ENCODE data around the gene PSMG1.
"Not testable (repeated sequence)": the region's sequence is repeated elsewhere in the genome, so short reads cannot be mapped to it uniquely, and the experiment has no call there.

The PSMG1 gene

GRCh38 chr21:39159342-39160063 lies 23.7 kb downstream of the PSMG1 start:
- H3K4me1 ChIP-seq (ENCODE audit: control insufficient read depth in 5 of 5, insufficient read depth in 5 of 5, low read length in 5 of 5): peaks cover 0 to 3% (median 0%) of the 10 kb centered on the region in 5 donors
- H3K27me3 ChIP-seq (ENCODE audit: control insufficient read depth in 5 of 5, insufficient read depth in 4 of 5, low read length in 5 of 5): no peaks in the 10 kb centered on the region
- H3K4me3 ChIP-seq (ENCODE audit: low read depth in 1 of 5, low read length in 5 of 5): no peak overlapping the region
- H3K9ac ChIP-seq (ENCODE audit: low read length in 5 of 5): no peak overlapping the region
- H3K36me3 ChIP-seq (ENCODE audit: control insufficient read depth in 5 of 5, insufficient read depth in 5 of 5, low read length in 5 of 5): no peaks in the 10 kb centered on the region
- no peak overlapping the region for H3K27ac ChIP-seq (ENCODE audit: low read depth, low read length)
- H3K9me3 ChIP-seq (ENCODE audit: control insufficient read depth in 5 of 5, low read length in 5 of 5): peaks cover 2 to 12% (median 7%) of the 10 kb centered on the region in 5 donors

DNA sequence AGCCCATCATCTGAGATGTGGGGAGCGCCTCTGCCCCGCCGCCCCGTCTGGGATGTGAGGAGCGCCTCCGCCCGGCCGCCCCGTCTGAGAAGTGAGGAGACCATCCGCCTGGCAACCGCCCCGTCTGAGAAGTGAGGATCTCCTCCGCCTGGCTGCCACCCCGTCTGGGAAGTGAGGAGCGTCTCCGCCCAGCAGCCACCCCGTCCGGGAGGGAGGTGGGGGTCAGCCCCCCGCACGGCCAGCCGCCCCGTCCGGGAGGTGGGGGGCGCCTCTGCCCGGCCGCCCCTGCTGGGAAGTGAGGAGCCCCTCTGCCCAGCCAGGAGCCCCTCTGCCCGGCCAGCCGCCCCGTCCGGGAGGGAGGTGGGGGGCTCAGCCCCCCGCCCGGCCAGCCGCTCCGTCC lies 26.0 kb downstream of the PSMG1 start:
- H3K36me3 ChIP-seq (ENCODE audit: control insufficient read depth in 5 of 5, insufficient read depth in 5 of 5, low read length in 5 of 5); H3K27me3 ChIP-seq (ENCODE audit: control insufficient read depth in 5 of 5, insufficient read depth in 4 of 5, low read length in 5 of 5); H3K9me3 ChIP-seq (ENCODE audit: control insufficient read depth in 5 of 5, low read length in 5 of 5); H3K9ac ChIP-seq (ENCODE audit: low read length in 5 of 5); H3K4me3 ChIP-seq (ENCODE audit: low read depth in 1 of 5, low read length in 5 of 5); H3K27ac ChIP-seq (ENCODE audit: low read depth, low read length); H3K4me1 ChIP-seq (ENCODE audit: control insufficient read depth in 5 of 5, insufficient read depth in 5 of 5, low read length in 5 of 5): not testable (repeated sequence)

DNA sequence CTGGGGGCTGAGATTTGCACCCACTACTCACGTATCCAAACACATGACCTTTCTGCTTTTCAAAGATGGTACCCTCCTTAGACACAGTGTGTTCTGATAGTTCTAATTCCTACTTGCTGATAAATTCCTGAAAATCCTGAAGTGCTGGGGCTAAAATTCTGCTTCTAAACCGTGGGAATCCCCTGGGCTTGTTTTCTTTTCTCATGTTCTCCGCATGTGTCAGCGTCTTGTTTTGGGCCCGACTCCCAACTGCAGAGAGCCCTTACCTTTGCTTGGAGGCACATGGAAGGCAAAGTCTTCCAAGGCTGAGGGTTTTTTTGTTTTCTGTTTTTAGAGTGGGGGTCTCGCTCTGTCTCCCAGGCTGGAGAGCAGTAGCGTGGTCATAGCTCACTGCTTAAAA lies 27.2 kb downstream of the PSMG1 start:
- Histone ChIP-seq H3K9ac (ENCODE audit: low read length in 5 of 5) (no peak overlapping the region), H3K4me1 (ENCODE audit: control insufficient read depth in 5 of 5, insufficient read depth in 5 of 5, low read length in 5 of 5) (peaks cover 0 to 3% (median 0%) of the 10 kb centered on the region in 5 donors), H3K9me3 (ENCODE audit: control insufficient read depth in 5 of 5, low read length in 5 of 5) (no peaks in the 10 kb centered on the region), H3K36me3 (ENCODE audit: control insufficient read depth in 5 of 5, insufficient read depth in 5 of 5, low read length in 5 of 5) (no peaks in the 10 kb centered on the region), H3K27ac (ENCODE audit: low read depth, low read length) (no peak overlapping the region), H3K4me3 (ENCODE audit: low read depth in 1 of 5, low read length in 5 of 5) (no peak overlapping the region), H3K27me3 (ENCODE audit: control insufficient read depth in 5 of 5, insufficient read depth in 4 of 5, low read length in 5 of 5) (no peaks in the 10 kb centered on the region)

DNA sequence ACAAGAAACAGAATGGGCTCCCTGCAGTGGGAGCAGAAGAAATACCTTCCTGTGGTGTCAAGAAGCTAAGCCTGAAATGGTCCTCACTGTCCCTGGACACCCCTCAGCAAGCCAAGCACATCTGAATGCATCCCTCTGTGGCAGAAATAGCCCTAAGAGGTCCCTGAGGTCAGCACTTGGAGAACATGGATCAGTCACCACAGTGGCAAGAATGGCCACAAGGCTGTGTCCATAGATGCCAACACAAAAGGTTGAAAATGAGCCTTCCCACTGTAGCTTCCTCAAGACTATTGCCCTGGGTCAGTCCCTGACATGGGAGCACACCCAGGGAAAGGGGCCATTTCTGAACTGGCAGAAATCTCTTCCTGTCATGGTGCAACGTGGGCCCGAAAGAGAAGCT lies 27.7 kb downstream of the PSMG1 start:
- Histone ChIP-seq H3K27me3 (ENCODE audit: control insufficient read depth in 5 of 5, insufficient read depth in 4 of 5, low read length in 5 of 5) (no peaks in the 10 kb centered on the region), H3K9me3 (ENCODE audit: control insufficient read depth in 5 of 5, low read length in 5 of 5) (no peaks in the 10 kb centered on the region), H3K27ac (ENCODE audit: low read depth, low read length) (no peak overlapping the region)

DNA sequence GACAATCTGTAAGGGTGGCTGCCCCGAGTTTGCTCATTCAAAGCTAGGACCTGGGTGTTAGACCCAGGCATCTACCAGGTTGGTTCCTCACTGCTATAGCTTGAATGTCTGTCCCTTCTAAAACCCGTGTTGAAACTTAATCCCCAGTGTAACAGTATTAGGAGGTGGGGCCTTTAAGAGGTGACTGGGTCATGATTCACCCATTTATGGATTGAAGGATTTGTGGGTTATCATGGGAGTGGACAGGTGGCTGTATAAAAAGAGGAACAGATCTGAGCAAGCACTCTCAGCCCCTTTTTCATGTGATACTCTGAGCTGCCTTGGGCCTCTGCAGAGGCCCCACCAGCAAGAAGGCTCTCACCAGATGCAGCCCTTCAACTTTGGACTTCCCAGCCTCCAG lies 29.4 kb downstream of the PSMG1 start:
- Histone ChIP-seq H3K4me3 (ENCODE audit: low read depth in 1 of 5, low read length in 5 of 5) (no peak overlapping the region), H3K4me1 (ENCODE audit: control insufficient read depth in 5 of 5, insufficient read depth in 5 of 5, low read length in 5 of 5) (peaks cover 0 to 3% (median 0%) of the 10 kb centered on the region in 5 donors), H3K9ac (ENCODE audit: low read length in 5 of 5) (no peak overlapping the region), H3K36me3 (ENCODE audit: control insufficient read depth in 5 of 5, insufficient read depth in 5 of 5, low read length in 5 of 5) (no peaks in the 10 kb centered on the region), H3K27ac (ENCODE audit: low read depth, low read length) (no peak overlapping the region), H3K27me3 (ENCODE audit: control insufficient read depth in 5 of 5, insufficient read depth in 4 of 5, low read length in 5 of 5) (no peaks in the 10 kb centered on the region), H3K9me3 (ENCODE audit: control insufficient read depth in 5 of 5, low read length in 5 of 5) (no peaks in the 10 kb centered on the region)

More for the DNA sequence above, 27.7 kb downstream of the PSMG1 start:
- H3K4me1 ChIP-seq (ENCODE audit: control insufficient read depth in 5 of 5, insufficient read depth in 5 of 5, low read length in 5 of 5): peaks cover 0 to 3% (median 0%) of the 10 kb centered on the region in 5 donors
- no peak overlapping the region for H3K9ac ChIP-seq (ENCODE audit: low read length in 5 of 5)
- H3K36me3 ChIP-seq (ENCODE audit: control insufficient read depth in 5 of 5, insufficient read depth in 5 of 5, low read length in 5 of 5): no peaks in the 10 kb centered on the region
- no peak overlapping the region for H3K4me3 ChIP-seq (ENCODE audit: low read depth in 1 of 5, low read length in 5 of 5)

GRCh38 chr21:39153373-39153772 lies 29.9 kb downstream of the PSMG1 start:
- no peaks in the 10 kb centered on the region for H3K27me3 ChIP-seq (ENCODE audit: control insufficient read depth in 5 of 5, insufficient read depth in 4 of 5, low read length in 5 of 5)
- no peak overlapping the region for H3K9ac ChIP-seq (ENCODE audit: low read length in 5 of 5)
- no peak overlapping the region for H3K4me3 ChIP-seq (ENCODE audit: low read depth in 1 of 5, low read length in 5 of 5)
- no peak overlapping the region for H3K27ac ChIP-seq (ENCODE audit: low read depth, low read length)
- no peaks in the 10 kb centered on the region for H3K9me3 ChIP-seq (ENCODE audit: control insufficient read depth in 5 of 5, low read length in 5 of 5)
- H3K36me3 ChIP-seq (ENCODE audit: control insufficient read depth in 5 of 5, insufficient read depth in 5 of 5, low read length in 5 of 5): no peaks in the 10 kb centered on the region
- peaks cover 0 to 3% (median 0%) of the 10 kb centered on the region in 5 donors for H3K4me1 ChIP-seq (ENCODE audit: control insufficient read depth in 5 of 5, insufficient read depth in 5 of 5, low read length in 5 of 5)

GRCh38 chr21:39152271-39152670 lies 31.0 kb downstream of the PSMG1 start:
- no peaks in the 10 kb centered on the region for H3K36me3 ChIP-seq (ENCODE audit: control insufficient read depth in 5 of 5, insufficient read depth in 5 of 5, low read length in 5 of 5)
- H3K4me1 ChIP-seq (ENCODE audit: control insufficient read depth in 5 of 5, insufficient read depth in 5 of 5, low read length in 5 of 5): peaks cover 0 to 3% (median 0%) of the 10 kb centered on the region in 5 donors
- H3K27ac ChIP-seq (ENCODE audit: low read depth, low read length): no peak overlapping the region
- H3K27me3 ChIP-seq (ENCODE audit: control insufficient read depth in 5 of 5, insufficient read depth in 4 of 5, low read length in 5 of 5): no peaks in the 10 kb centered on the region
- H3K9me3 ChIP-seq (ENCODE audit: control insufficient read depth in 5 of 5, low read length in 5 of 5): no peaks in the 10 kb centered on the region
- H3K4me3 ChIP-seq (ENCODE audit: low read depth in 1 of 5, low read length in 5 of 5): no peak overlapping the region
- H3K9ac ChIP-seq (ENCODE audit: low read length in 5 of 5): no peak overlapping the region

DNA sequence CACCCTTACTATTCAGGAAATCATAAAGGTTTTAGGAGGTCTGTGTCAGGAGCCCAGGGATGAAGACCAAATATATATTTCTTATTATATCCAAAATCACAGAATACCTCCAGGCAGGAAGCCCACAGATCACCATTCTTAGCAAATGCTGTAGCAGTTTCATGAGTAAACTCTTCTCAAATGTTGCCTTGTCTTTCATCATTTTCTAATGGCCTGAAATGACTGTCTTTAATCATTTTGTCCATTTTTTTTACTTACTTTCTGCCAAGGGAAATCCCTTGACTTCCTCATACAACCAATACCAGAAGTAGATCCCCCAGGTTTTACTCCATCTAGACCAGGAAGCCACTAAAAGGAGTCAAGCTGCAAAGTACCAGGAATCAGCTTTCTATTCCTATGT lies 32.4 kb downstream of the PSMG1 start:
- peaks cover 0 to under 1% (median 0%) of the 10 kb centered on the region in 5 donors for H3K4me1 ChIP-seq (ENCODE audit: control insufficient read depth in 5 of 5, insufficient read depth in 5 of 5, low read length in 5 of 5)

DNA sequence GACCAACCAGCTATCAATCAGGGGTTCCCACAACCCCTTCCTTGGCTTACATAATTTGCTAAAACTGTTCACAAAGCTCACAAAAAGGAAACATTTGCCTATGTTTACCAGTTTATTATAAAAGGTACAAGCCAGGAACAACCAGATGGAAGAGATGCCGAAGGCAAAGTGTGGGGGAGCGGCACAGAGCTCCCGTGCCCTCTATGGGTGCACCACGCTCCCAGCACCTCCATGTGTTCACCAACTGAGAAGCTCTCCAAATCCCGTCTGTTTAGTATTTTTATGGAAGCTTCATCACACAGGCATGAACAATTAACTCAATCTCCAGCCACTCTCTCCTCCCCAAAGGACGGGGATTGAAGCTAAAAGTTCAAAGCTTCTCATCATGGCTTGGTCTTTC lies 32.9 kb downstream of the PSMG1 start:
- Histone ChIP-seq H3K4me3 (ENCODE audit: low read depth in 1 of 5, low read length in 5 of 5) (no peak overlapping the region), H3K27ac (ENCODE audit: low read depth, low read length) (no peak overlapping the region), H3K9me3 (ENCODE audit: control insufficient read depth in 5 of 5, low read length in 5 of 5) (no peaks in the 10 kb centered on the region), H3K4me1 (ENCODE audit: control insufficient read depth in 5 of 5, insufficient read depth in 5 of 5, low read length in 5 of 5) (no peaks in the 10 kb centered on the region), H3K27me3 (ENCODE audit: control insufficient read depth in 5 of 5, insufficient read depth in 4 of 5, low read length in 5 of 5) (no peaks in the 10 kb centered on the region), H3K36me3 (ENCODE audit: control insufficient read depth in 5 of 5, insufficient read depth in 5 of 5, low read length in 5 of 5) (no peaks in the 10 kb centered on the region), H3K9ac (ENCODE audit: low read length in 5 of 5) (no peak overlapping the region)

More for the DNA sequence above, 32.4 kb downstream of the PSMG1 start:
- H3K4me3 ChIP-seq (ENCODE audit: low read depth in 1 of 5, low read length in 5 of 5): no peak overlapping the region
- no peaks in the 10 kb centered on the region for H3K27me3 ChIP-seq (ENCODE audit: control insufficient read depth in 5 of 5, insufficient read depth in 4 of 5, low read length in 5 of 5)
- no peaks in the 10 kb centered on the region for H3K36me3 ChIP-seq (ENCODE audit: control insufficient read depth in 5 of 5, insufficient read depth in 5 of 5, low read length in 5 of 5)
- H3K9ac ChIP-seq (ENCODE audit: low read length in 5 of 5): no peak overlapping the region
- no peak overlapping the region for H3K27ac ChIP-seq (ENCODE audit: low read depth, low read length)
- H3K9me3 ChIP-seq (ENCODE audit: control insufficient read depth in 5 of 5, low read length in 5 of 5): no peaks in the 10 kb centered on the region

GRCh38 chr21:39149882-39150281 lies 33.4 kb downstream of the PSMG1 start:
- Histone ChIP-seq H3K27me3 (ENCODE audit: control insufficient read depth in 5 of 5, insufficient read depth in 4 of 5, low read length in 5 of 5) (no peaks in the 10 kb centered on the region), H3K36me3 (ENCODE audit: control insufficient read depth in 5 of 5, insufficient read depth in 5 of 5, low read length in 5 of 5) (no peaks in the 10 kb centered on the region), H3K9ac (ENCODE audit: low read length in 5 of 5) (no peak overlapping the region), H3K4me3 (ENCODE audit: low read depth in 1 of 5, low read length in 5 of 5) (no peak overlapping the region), H3K27ac (ENCODE audit: low read depth, low read length) (no peak overlapping the region), H3K9me3 (ENCODE audit: control insufficient read depth in 5 of 5, low read length in 5 of 5) (peaks cover 0 to 4% (median under 1%) of the 10 kb centered on the region in 5 donors), H3K4me1 (ENCODE audit: control insufficient read depth in 5 of 5, insufficient read depth in 5 of 5, low read length in 5 of 5) (no peaks in the 10 kb centered on the region)
